ENCODE results near the gene FRMD4B.

FRMD4B gene

DNA sequence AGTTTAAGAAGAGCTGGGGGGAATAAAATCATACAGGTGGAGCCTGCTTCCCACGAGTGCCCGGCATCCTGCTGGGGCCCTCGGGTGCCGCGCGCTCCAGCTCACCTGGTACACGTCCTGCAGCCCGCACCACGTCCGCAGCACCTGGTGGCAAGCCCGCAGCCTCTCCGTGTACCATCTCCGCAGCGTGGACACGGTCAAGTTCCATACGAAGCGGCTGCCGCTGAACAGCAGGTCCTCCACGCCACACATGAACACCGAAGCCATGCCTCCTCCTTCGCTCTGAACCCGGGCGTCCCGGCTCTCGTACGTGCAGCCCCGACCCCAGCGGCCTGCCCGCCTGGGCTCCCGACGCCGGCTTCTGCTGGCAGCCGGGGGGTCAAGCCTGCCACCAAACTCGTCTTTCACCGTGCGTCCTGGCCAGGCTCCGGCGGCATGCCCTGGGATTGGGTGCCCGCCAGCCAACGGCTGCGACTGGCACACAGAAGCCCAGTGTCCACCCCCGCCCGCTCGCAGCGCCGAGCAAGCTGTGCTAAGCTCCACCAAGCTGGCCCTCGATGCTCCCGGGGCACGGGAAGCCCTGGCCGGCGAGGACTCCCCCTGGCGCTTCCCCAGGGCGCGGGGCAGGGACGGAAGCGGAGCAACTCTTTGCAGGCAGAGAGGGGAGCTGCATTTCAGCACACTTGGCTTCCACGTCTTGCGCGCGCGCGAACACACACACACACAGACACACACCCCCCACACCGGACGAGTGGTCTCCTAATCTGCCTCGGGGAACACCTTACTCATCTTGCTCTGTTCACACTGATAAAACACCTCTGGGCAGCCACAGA lies at the start of gene FRMD4B:
Gene FRMD4B, minus strand, starts transcription at position 366 of the 833 bp plus-strand sequence. Its CDS starts 99 bp downstream, at position 267.
- no peak for DNase-seq

DNA sequence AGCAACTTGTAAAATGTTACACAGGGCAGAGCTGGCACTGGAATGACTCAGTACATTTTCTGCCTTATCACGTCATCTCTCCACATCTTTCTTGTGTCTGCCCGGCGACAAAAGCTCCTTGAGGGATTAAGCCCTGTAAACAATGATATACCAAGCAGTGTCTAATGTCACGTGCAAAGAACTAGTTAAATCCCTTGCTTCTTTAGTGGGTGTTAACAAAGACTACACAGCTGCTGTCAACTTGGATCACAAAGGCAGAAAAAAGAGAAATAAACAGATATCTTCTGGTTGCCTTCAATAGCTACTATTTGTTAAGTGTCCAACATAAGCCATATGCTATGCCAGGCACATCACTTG lies 48.1 kb upstream of the FRMD4B start:
- DNase-seq = no peak

DNA sequence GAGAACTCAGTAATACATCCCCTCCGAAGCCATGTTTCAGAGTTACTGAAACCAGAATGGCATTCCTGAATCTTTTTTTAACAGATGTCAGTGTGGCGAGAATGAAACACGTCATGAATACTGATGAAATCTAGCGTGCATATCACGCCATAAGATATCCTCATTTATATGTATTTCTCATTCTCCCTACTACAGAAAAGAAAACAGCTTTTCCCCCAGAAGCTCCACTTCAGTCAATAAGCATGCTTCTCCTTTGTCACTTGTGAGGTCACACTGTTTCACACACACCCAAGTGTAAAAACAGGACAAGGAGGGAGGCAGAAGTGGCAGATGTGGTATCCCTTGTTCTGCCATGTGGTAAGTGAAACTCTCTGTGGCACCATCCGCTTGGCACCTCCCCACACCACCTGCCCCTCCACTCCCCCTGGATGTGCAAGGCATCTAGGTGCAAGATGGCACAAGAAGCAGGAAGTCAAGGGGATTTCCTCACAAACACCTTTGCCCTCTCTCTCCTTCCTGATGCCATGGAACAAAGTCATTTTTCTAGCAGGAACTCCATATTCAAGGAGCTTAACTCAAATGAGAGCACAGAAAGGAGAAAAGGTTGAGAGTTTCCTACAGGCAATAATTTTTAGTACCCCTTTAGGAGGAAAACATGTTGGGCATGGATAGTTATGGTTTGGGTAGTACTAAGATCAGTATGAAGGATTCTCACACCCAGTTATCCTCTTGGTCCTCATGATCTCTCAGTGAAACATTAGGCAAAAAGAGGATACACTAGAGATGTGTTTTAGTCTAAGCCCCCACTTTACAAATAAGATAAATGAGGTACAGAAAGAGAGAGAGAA lies 47.5 kb upstream of the FRMD4B start:
- no peak for DNase-seq

DNA sequence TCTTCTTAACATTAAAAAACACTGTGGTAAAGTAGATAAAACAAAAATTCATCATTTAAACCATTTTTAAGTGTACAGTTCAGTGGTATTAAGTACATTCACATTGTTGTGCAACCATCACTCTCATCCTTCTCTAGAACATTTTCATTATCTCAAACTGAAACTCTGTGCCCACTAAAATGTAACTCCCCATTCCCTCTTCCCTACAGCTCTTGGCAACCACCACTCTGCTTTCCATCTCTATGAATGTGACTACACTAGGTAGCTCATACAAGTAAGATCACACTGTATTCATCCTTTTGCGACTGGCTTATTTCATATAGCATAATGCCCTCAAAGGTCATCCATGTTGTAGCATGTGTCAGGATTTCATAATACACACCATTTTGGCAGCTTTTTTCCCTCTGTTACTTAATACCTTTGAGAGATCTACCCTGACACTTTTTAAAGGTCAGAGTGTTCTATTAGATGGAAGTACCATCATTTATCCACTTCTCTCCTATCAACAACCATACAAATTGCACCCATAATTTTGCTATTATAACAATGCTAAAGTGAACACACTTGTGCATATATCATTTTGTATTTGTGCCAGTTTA lies 42.9 kb upstream of the FRMD4B start:
- DNase-seq = no peak

DNA sequence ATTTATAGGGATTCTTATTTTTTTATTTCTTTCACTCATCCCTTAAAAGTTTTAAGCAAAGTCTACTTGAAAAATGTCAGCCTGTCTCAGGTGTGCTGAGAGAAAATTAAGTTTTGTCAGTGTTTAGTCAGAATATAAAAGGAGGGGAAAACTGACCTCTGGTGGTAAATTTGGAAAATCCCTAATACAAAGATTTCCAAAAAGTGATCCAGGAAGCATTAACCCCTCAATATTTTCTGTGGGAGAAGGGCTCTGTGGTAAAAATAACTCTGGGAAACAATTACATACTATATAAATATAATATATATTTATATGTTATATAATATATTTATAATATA lies 41.0 kb upstream of the FRMD4B start:
- no peak for DNase-seq

DNA sequence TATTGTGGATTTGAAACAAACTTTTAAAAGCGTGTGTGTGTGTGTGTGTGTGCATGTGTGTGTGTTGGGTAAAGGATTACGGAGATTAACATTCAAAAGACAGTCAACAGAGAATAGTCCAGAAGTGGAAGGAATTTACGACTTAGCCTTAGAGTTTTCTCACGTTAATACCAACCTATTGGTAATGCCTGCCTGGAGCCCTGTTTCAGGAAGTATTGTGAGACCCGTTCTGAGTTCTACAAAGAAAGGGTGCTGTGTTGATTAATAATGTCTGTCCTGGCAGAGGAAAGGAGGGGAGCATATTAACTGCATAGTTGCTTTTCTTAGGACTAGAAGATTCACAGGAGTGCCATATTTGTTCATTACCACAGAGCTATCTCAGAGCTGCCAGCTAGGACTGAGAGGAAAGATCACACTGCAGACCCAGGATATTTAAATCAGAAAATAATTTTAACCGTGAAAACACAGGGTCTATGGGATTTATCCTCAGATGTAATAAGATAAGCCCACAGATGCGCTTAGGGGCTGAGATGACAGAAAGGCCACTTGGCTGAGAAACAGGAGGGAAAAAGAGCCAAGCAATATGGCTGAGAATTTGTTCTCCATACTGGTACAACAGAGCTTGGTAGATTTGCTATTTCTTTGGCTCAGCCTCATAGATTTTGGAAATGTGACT lies 40.5 kb upstream of the FRMD4B start:
- no peak for DNase-seq

DNA sequence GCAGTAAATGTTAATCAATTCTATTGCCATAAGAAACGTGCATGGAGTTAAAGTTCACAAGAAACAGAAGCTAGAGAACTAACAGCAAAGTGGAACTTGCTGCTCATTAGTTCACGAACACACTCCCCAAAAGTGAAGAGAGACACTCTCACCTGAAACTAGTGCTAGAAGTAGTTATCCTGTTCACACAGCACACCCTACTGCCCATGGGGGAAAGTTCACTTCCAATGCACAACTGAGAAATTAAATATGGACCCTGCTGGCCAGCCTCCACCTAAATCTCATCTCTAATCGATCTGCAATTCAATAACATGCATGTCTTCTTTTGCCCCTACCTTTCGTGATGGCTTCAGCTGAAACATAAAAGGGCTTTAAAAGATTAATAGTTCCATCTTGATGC lies 39.4 kb upstream of the FRMD4B start:
- DNase-seq = peak; percentile 16

DNA sequence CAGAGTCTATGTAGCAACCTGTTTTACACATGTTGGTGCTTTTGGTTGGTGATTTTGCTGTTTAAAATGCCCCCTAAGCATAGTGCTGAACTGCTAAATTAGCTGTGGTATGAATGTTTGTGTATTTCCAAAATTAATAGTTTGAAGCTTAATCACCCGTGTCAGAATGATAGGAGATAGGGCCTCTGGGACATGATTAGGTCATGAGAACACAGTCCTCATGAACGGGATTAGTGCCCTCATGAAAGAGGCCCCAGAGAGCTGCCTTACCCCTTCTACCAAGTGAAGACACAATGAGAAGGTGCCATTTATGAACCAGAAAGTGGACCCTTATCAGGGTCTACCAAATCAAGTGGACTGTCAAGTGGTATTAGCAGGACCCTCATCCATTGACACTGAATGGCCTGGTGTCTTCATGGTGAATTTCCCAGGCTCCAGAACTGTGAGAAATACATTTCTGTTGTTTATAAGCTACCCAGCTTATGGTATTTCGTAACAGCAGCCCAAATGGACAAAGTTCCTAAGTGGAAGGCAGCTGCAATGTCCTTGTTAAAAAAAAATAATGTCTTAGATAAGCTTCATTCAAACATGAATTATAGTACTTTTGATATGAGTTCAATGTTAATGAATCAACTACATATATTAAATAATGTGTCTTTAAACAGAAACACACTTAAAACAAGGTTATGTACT lies 37.7 kb upstream of the FRMD4B start:
- no peak for DNase-seq

DNA sequence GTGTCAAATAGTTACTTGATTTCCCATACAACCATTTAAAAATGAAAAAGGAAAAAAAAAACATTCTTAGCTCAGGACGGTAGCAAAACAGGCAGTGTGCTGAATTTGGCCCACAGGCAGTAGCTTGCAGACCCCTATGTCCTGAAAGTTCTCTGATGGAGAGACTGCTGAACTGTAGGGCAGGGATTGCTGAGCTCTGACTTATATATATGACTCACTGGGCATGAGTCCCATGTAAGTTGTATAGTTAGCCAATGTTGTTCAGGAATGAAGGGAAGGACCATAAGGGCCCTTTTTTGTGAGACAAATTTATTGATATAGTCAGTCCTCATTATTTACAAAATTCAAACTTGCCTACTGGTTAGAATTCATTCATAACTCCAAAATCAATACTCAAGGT lies 36.9 kb upstream of the FRMD4B start:
- DNase-seq = no peak

DNA sequence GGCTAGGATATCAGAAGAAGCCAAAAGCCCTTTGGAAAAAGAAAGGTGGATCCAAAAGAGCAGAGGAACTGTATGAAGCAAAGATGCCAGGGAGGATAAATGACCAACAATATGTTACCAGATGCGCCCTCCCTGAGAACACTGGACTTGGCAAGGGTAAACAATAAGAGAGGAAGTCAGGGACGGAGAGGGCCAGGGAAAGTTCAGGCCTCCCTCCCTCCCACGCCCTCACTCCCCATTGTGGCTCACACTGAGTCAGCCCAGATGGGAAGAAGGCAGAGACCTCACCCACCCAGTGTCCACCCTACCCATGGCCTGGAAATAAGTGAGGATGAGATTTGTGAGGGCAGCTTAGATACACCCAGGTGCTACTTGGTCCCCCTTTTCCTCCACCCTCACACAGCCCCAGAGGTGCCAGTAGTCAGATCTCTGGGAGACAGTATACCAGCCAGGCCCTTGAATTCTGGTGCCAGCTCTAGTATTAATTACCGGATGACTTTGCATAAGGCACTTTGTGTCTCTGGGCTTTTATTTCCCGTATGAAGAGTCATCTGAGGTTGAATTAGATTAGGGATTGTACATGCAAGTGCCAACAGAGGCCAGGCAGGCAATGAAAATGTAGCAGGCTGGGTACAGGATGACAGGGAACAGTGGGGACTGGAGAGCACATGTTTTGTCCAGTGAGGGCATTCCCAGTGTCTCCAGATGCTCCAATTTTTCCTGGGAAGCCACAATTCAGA lies 35.1 kb upstream of the FRMD4B start:
- DNase-seq = no peak

DNA sequence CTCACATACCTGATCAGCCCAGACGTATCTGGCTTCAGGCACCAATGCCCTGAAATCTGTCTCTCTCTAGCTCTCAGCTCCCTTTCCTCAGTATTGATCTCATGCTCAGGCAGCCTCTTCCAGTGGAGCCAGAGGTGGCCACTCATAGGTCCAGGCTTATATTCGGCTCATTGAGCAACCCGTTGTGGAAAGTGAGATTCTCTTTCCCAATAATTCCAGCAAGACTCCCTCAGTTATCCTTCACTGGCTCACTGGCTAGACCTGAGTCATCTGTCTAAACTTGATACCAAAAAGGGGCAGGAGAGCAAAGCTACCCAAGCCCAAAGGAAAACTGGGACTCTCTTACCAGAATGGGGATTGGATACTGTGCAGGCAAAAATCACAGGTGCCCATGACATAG lies 33.4 kb upstream of the FRMD4B start:
- no peak for DNase-seq

DNA sequence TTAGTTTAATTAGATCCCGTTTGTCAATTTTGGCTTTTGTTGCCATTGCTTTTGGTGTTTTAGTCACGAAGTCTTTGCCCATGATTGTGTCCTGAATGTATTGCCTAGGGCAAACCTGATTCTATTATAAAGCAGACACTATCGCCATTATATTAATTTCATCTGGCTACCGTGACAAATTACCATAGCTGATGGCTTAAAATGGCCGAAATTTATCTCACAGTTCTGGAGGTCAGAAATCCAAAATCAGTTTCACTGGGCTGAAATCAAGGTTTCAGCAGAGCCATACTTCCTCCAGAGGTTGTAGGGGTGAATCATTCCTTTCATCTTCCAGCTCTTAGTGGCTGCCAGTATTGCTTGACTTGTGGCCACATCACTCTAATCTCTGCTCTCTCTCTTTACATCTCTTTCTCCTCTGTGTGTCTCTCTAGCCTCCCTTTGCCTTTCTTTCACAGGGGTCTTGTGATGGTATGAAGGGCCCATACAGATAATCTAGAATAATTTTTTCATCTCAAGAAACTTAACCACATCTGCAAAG lies 31.7 kb upstream of the FRMD4B start:
- no peak for DNase-seq

DNA sequence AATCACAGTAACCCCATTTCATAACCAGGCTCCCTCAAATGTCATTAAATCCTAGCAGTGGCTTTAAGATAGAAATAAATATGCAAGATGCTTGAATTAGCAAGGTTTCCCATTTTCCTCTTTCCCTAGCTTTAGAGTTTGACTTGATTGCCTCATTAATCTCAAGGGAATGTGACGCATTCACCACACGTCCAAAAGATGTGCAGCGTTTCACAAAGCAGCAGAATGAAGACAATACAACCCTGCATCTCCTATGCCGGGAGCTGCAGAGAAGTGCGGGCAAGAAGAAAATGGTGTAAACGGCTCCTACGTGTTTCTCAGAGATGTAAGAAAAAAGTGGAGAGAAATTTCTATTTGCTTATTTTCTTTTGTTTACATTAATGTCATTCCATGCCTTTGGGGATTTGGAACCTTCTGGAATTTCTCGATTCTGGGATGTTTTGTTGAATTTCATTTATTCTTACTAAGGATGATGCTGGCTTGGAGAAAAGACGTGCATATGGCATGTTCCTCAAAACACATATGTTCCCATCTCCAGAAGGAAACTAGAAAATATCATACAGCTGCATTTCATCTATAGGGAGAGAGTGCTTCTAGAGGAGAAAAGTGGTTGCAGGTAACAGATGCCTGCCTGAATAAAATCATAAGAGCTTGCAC lies 27.8 kb upstream of the FRMD4B start:
- no peak for DNase-seq

DNA sequence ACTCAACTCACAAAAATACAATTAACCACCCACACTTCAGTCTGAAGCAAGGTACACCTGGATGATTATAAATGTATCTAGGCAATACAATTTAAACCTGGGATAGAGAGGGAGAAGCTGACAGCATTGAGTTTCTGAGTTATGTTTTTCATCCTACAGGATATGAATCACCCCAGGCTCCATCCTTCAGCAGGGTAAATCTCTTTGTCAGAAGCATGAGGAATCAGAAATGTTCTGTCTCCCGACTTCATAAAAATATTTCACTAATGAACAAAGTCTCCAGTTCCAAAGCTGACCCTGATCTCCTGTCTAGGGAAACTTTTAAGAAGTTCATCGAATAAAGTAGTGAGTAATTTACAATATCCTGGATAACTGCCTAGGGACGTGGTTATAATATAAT lies 25.5 kb upstream of the FRMD4B start:
- DNase-seq = no peak

DNA sequence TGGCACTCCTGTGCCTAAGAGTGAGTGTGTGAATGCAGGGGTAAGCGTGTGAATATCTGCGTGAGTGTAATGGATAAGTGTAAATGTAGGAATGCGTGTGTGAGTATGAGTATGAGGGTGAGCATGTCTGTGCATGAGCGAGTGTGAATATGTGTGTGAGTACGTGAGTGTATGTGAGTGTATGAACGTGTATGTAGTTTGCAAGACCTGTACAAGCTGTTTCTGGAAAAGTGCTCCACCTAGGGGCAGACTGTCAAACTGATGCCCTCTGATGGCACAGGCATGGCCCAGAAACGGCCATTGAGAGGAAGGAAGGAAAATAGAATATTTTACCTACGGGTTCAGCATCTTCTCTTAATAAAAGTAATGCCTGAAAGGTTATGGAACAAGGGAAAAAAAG lies 24.4 kb upstream of the FRMD4B start:
- DNase-seq = peak; percentile 56

DNA sequence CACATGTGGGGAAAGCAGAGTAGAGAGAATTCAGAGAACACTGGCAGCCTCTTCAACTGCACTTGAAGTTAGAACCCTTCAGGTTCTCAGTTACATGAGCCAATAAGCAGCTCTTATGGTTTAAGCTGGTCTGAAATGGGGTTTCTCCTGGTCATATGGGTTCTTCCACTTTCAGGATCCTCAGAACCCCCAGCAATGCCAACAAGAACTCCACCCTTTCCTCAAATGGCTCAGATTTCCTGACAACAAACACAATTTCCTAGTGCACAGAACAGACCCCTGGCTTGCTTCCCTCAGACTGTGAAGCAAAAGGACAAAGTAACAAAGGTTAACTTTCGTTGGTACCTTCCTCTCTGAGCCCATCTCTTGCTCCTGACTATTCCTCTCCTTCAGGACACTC lies 23.9 kb upstream of the FRMD4B start:
- DNase-seq = no peak

DNA sequence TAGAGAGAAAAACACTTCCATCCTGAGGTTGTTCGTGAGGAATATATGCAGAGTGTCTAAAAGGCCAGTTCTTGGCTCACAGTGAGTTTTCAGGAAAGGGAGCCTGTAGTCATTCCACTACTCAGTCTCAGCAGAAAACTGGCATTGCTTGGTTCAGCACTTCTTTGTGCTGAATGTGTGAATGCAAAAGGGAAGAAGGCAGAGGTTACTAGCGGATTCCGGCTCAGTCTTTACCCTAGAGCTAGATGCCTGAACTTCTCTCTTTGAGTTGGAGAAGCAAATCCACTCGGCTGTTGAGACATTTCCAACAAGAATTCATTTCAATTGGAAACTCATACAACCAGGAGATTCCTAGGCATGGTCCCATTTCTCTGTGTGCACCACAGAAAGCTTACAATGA lies 23.1 kb upstream of the FRMD4B start:
- no peak for DNase-seq

DNA sequence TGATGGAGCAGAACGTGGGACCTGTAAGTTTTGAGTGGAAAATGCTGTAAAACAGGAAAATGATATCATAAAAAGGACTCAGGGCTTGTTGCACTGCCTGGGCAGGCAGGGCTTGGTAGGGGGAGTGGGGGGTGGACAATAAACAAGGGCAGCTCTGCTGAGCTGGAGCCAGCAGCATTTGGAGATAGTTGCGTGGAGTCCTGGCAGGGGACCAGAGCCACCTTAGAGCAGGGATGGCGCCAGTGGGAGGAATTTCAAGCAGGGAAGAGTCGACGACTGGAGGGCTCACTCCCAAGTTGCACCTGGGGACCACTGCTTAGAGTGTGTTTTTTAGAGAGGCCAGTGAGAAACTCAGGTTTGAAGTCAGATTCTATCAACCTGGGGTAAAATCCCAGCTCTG lies 22.7 kb upstream of the FRMD4B start:
- DNase-seq = no peak

DNA sequence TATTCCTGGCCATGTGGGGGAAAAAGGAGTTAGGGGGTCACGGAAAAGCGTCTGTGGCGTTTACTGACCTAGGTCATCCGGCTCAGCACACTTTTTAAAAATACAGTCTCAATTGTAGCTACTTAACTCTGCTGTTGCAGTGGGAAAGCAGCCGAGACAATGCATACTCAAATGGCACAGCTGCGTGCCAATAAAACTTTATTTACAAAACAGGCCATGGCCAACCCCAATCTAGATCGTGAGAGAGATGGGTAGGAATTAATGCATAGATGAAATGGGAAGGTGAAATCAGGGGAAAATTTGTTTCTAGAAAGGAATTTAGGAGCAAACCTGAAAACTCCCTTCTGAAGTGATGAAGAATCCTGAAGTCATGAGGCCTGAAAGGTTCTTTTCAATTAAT lies 22.0 kb upstream of the FRMD4B start:
- DNase-seq = no peak

DNA sequence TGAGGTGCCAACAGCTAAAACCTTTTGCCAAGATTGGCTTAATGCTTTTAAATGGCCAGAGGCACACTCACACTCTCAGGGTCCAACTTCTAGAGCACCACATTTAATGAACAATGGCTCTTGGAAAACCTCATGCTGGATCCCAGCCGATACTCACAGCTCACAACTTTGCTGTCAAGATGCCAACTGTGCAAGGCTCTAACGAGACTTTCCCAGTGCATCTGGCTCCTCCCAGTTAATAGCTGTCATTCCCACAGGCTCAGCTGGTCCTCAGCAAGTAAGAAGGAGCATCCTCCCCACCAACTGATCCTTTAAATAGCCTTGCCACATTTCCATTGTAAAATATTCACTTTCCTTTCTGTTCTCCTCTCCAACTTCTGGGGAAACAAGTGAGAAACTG lies 20.3 kb upstream of the FRMD4B start:
- DNase-seq = no peak

DNA sequence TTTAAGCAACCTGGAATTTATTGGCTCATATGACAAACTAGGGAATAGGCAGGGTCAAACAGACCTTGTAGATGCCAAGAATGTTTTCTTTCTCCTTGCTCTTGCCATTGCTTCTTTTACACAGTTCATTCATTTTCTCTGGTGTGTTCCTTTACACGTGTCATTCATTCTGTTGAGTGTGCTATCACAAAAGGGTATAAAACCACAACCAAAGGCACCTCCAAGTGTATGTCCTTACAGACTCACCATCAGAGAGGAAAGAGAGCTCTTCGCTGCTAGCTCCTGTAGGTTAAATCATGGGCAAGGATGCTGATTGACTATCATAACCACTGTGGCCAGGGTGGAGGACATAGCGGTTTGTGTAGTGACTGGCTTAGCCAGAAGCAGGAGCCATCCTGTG lies 19.2 kb upstream of the FRMD4B start:
- no peak for DNase-seq

Measured in MV-4-11 (cell line).